ENCODE results near the gene SYNGR3. TPM values are rescaled to one million over a fixed set of nuclear protein-coding genes. Genes with fewer than 3 reads are reported as not detected.
"Not testable (repeated sequence)": the region's sequence is repeated elsewhere in the genome, so short reads cannot be mapped to it uniquely, and the experiment has no call there.

The SYNGR3 gene
- total RNA-seq, 4 donors from 2014 or later: 2.3 TPM; not detected in 3

- Histone ChIP-seq H3K27ac (peak overlapping the region; percentile 76 to 99 (median 95)), H3K4me3 (peak overlapping the region; percentile 63 to 89 (median 77)), H3K4me1 (peaks cover 50 to 58% of the 10 kb centered on the region in 2 donors), H3K27me3 (no peaks in the 10 kb centered on the region), H3K9me3 (no peaks in the 10 kb centered on the region), H3K36me3 (no peaks in the 10 kb centered on the region)
- no peak for ATAC-seq
- TF ChIP-seq CTCF (IDR thresholded peaks at IDR 0.05 in 4 of 5, conservative IDR thresholded peaks at IDR 0.05 in 1 of 5) (no peak), POLR2A (IDR thresholded peaks at IDR 0.05) (peak in 1 of 2 donors; percentile 34)
- intact Hi-C loops (cut with DNase I; ENCODE audit: low total_unique reads) (loop anchor here (1.0 to 10.0 kb wide), 3 partner anchors 37 to 526 kb away; partner anchors contain the start of genes CEMP1, PDPK1 and RNPS1), in situ Hi-C loops (cut with MboI; ENCODE audit: low sequenced_read_pairs in 4 of 4) (no loop called here)
- peak in 1 of 2 donors; percentile 41 for DNase-seq
Measured at GRCh38 chr16:2008631-2009163, 18.9 kb downstream of the SYNGR3 start.

- ATAC-seq (peak; percentile 33 to 35), DNase-seq (no peak)
- Histone ChIP-seq H3K36me3 (no peaks in the 10 kb centered on the region), H3K4me1 (peaks cover 44 to 54% of the 10 kb centered on the region in 2 donors), H3K4me3 (peak overlapping the region; percentile 63 to 89 (median 77)), H3K27me3 (no peaks in the 10 kb centered on the region), H3K9me3 (no peaks in the 10 kb centered on the region), H3K27ac (peak overlapping the region; percentile 76 to 99 (median 95))
- TF ChIP-seq POLR2A (IDR thresholded peaks at IDR 0.05) (no peak), CTCF (IDR thresholded peaks at IDR 0.05 in 4 of 5, conservative IDR thresholded peaks at IDR 0.05 in 1 of 5) (no peak)
- intact Hi-C loops (cut with DNase I; ENCODE audit: low total_unique reads) (loop anchor here (1.0 to 10.0 kb wide), 3 partner anchors 38 to 526 kb away; partner anchors contain the start of genes CEMP1, PDPK1 and RNPS1), in situ Hi-C loops (cut with MboI; ENCODE audit: low sequenced_read_pairs in 4 of 4) (no loop called here)
Measured at GRCh38 chr16:2009164-2009711, 19.5 kb downstream of the SYNGR3 start.

- H3K36me3 ChIP-seq: no peaks in the 10 kb centered on the region
- H3K4me1 ChIP-seq: peaks cover 37 to 47% of the 10 kb centered on the region in 2 donors
- ATAC-seq: peak; percentile 90 to 95
- peak; percentile 85 to 96 for TF ChIP-seq POLR2A (IDR thresholded peaks at IDR 0.05)
- peak in 1 of 5 experiments; percentile 8 for TF ChIP-seq CTCF (IDR thresholded peaks at IDR 0.05 in 4 of 5, conservative IDR thresholded peaks at IDR 0.05 in 1 of 5)
- intact Hi-C loops (cut with DNase I; ENCODE audit: low total_unique reads): loop anchor here (1.0 to 10.0 kb wide), 3 partner anchors 39 to 525 kb away; partner anchors contain the start of genes CEMP1, PDPK1 and RNPS1
- in situ Hi-C loops (cut with MboI; ENCODE audit: low sequenced_read_pairs in 4 of 4): loop anchor here in 3 of 4 donors (5.0 to 10.0 kb wide), 3 partner anchors 127 to 135 kb away; partner anchors contain the start of genes PKD1 (in 1 of the 3) and RAB26 (in 1 of the 3)
- H3K4me3 ChIP-seq: peak within 1 kb of the TSS; percentile 63 to 97 (median 84)
- no peaks in the 10 kb centered on the region for H3K27me3 ChIP-seq
- peak; percentile 61 to 75 for DNase-seq
- no peaks in the 10 kb centered on the region for H3K9me3 ChIP-seq
- peak within 1 kb of the TSS; percentile 85 to 99 (median 95) for H3K27ac ChIP-seq
Measured at GRCh38 chr16:2009791-2010510, 20.2 kb downstream of the SYNGR3 start, which contains the start of gene ZNF598. Gene ZNF598 (minus strand): TSS chr16:2009821.

GRCh38 chr16:2011726-2012125 is 22.0 kb downstream of the SYNGR3 start:
- in situ Hi-C loops (cut with MboI; ENCODE audit: low sequenced_read_pairs in 4 of 4): loop anchor here in 3 of 4 donors (5.0 to 10.0 kb wide), 3 partner anchors 126 to 133 kb away; partner anchors contain the start of genes PKD1 (in 1 of the 3) and RAB26 (in 1 of the 3)
- H3K36me3 ChIP-seq; DNase-seq; H3K27me3 ChIP-seq; intact Hi-C loops (cut with DNase I; ENCODE audit: low total_unique reads); H3K4me3 ChIP-seq; H3K9me3 ChIP-seq; ATAC-seq; H3K27ac ChIP-seq: not testable (repeated sequence)
- peaks cover 27 to 29% of the 10 kb centered on the region in 2 donors for H3K4me1 ChIP-seq
